ENCODE results near the gene KLHDC10.

DNA sequence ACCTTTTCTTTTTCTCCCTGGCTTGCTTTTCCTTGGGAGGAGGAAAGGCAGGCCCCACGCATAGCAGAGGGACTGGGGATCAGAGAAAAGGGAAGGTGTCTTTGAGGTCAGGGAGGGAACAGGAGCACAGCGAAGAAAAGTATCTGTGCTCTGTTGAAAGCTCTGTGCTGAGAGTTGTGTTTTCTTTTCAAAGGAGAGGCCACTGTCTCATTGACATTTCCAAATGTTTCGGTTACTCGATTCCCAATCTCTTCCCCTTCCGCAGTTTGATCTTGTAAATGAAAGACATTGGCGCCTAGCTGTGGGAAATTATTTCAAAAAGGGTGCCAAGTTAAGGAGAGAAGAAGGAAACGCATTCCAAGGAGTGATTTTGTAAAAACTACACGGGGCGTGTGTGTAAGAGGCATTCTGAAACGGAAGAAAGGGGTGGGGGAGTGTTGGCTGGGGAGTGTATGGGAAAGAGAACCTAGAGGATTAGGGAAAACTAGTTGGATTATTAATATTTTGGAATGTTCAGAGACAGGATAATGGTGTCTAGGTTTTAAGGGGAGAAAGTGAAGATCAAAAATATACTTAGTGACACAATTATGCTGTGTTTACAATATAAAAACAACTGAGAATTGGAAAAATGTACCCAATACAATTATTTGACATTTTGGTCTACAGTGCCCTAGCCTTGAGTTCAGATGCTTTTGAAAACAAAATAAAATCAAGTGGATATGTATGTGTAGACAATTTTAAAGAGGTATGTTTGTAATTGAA lies 708 bp downstream of the KLHDC10 start:
- TF ChIP-seq, protein P1, sequence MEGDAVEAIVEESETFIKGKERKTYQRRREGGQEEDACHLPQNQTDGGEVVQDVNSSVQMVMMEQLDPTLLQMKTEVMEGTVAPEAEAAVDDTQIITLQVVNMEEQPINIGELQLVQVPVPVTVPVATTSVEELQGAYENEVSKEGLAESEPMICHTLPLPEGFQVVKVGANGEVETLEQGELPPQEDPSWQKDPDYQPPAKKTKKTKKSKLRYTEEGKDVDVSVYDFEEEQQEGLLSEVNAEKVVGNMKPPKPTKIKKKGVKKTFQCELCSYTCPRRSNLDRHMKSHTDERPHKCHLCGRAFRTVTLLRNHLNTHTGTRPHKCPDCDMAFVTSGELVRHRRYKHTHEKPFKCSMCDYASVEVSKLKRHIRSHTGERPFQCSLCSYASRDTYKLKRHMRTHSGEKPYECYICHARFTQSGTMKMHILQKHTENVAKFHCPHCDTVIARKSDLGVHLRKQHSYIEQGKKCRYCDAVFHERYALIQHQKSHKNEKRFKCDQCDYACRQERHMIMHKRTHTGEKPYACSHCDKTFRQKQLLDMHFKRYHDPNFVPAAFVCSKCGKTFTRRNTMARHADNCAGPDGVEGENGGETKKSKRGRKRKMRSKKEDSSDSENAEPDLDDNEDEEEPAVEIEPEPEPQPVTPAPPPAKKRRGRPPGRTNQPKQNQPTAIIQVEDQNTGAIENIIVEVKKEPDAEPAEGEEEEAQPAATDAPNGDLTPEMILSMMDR (IDR thresholded peaks at IDR 0.05) = no peak
- TF ChIP-seq POLR2A (IDR thresholded peaks at IDR 0.05; ENCODE audit: low read length) = no peak

Data from A549 (cell line).